Measurements from ENCODE around the gene CDYL. TPM values are rescaled to one million over a fixed set of nuclear protein-coding genes. Genes with fewer than 3 reads are reported as not detected.
A peak's percentile ranks its signal among the peaks of the same experiment; 100 is the strongest.

Gene CDYL
- total RNA-seq, 1 donor from 2014 or later: 53.5 TPM

DNA sequence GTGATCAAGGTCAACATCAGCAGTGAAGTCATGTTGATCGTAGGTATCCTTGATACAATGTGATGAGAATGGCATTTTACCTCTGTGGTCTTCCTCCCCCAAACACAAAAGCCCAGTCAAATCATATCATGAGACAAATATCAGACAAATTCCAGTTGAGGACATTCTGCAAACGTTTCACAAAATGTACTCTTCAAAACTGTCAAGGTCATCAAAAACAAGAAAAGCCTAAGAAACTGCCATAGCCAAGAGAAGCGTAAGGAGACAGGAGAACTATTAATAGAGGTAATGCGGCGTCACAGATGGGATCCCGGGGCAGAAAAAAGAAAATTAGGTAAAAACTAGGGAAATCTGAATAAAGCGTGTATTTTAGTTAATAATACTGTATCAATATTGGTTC, 7.4 kb upstream of the CDYL start:
- peaks cover 9% of the 10 kb centered on the region for H3K27me3 Mint-ChIP-seq (ENCODE audit: insufficient read depth, low read depth)
- H3K36me3 Mint-ChIP-seq: no peaks in the 10 kb centered on the region
- TF ChIP-seq, protein P1, sequence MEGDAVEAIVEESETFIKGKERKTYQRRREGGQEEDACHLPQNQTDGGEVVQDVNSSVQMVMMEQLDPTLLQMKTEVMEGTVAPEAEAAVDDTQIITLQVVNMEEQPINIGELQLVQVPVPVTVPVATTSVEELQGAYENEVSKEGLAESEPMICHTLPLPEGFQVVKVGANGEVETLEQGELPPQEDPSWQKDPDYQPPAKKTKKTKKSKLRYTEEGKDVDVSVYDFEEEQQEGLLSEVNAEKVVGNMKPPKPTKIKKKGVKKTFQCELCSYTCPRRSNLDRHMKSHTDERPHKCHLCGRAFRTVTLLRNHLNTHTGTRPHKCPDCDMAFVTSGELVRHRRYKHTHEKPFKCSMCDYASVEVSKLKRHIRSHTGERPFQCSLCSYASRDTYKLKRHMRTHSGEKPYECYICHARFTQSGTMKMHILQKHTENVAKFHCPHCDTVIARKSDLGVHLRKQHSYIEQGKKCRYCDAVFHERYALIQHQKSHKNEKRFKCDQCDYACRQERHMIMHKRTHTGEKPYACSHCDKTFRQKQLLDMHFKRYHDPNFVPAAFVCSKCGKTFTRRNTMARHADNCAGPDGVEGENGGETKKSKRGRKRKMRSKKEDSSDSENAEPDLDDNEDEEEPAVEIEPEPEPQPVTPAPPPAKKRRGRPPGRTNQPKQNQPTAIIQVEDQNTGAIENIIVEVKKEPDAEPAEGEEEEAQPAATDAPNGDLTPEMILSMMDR (IDR thresholded peaks at IDR 0.05): no peak
- no peak for TF ChIP-seq EZH2 (IDR thresholded peaks at IDR 0.05)
- no peak for TF ChIP-seq EZH2phosphoT487 (IDR thresholded peaks at IDR 0.05)

GRCh38 chr6:4772750-4773149, 3.5 kb upstream of the CDYL start:
- Histone ChIP-seq H3K79me2 (ENCODE audit: low read depth) (peaks cover 36% of the 10 kb centered on the region), H3K9me3 (ENCODE audit: low read depth) (no peaks in the 10 kb centered on the region), H3K9ac (no peak overlapping the region), H3K27me3 (peaks cover 24% of the 10 kb centered on the region), H3K4me3 (peak overlapping the region; percentile 54), H3K27ac (no peak overlapping the region), H4K20me1 (ENCODE audit: low read depth) (peaks cover 7% of the 10 kb centered on the region), H2AFZ (replicated peaks) (peak overlapping the region; percentile 96), H3K4me1 (peaks cover 27% of the 10 kb centered on the region), H3K4me2 (peak overlapping the region; percentile 74), H3F3A (ENCODE audit: low read depth) (peaks cover 22% of the 10 kb centered on the region), H3K36me3 (no peaks in the 10 kb centered on the region)
- Mint-ChIP-seq H3K27ac (no peak overlapping the region), H3K9me3 (peaks cover 13% of the 10 kb centered on the region), H3K27me3 (ENCODE audit: insufficient read depth, low read depth) (peaks cover 23% of the 10 kb centered on the region), H3K4me3 (no peak overlapping the region), H3K4me1 (peaks cover 10% of the 10 kb centered on the region), H3K36me3 (no peaks in the 10 kb centered on the region)
- TF ChIP-seq, protein P1 (IDR thresholded peaks at IDR 0.05): no peak
- TF ChIP-seq EZH2 (IDR thresholded peaks at IDR 0.05): no peak
- no peak for TF ChIP-seq EZH2phosphoT487 (IDR thresholded peaks at IDR 0.05)
- no peak for DNase-seq (ENCODE audit: low spot score)

More for the DNA sequence above, 7.4 kb upstream of the CDYL start:
- no peaks in the 10 kb centered on the region for H3K4me1 Mint-ChIP-seq
- Histone ChIP-seq H3K27me3 (peaks cover 6% of the 10 kb centered on the region), H3K9me3 (ENCODE audit: low read depth) (peaks cover 2% of the 10 kb centered on the region), H3F3A (ENCODE audit: low read depth) (no peaks in the 10 kb centered on the region), H2AFZ (replicated peaks) (no peak overlapping the region), H3K79me2 (ENCODE audit: low read depth) (peaks cover 11% of the 10 kb centered on the region), H3K36me3 (no peaks in the 10 kb centered on the region), H3K4me2 (no peak overlapping the region), H3K27ac (no peak overlapping the region), H3K9ac (no peak overlapping the region), H3K4me3 (no peak overlapping the region), H3K4me1 (peaks cover 15% of the 10 kb centered on the region), H4K20me1 (ENCODE audit: low read depth) (no peaks in the 10 kb centered on the region)
- peaks cover 9% of the 10 kb centered on the region for H3K9me3 Mint-ChIP-seq
- no peak overlapping the region for H3K4me3 Mint-ChIP-seq
- no peak for DNase-seq (ENCODE audit: low spot score)
- no peak overlapping the region for H3K27ac Mint-ChIP-seq

DNA sequence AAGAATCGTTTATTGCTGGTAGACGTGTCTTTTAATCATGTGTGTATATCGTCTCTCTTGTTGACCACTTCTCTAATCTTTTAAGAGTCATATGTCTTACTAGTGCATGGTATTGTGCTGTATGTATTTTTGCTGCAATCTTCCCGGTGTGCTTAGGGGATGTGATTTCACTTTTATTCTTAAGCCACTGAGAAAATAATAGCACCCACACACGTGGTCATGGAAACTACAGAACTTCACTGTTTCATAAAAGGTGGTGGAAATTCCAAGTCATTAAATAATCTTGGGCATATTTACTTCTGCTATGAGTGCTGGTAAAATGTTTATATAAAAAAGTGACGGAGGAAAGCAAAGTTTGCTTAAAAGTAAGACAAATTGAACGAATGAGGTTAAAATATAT, 3.0 kb upstream of the CDYL start:
- Mint-ChIP-seq H3K27me3 (ENCODE audit: insufficient read depth, low read depth) (peaks cover 23% of the 10 kb centered on the region), H3K36me3 (peaks cover 4% of the 10 kb centered on the region), H3K27ac (no peak overlapping the region), H3K4me1 (peaks cover 14% of the 10 kb centered on the region), H3K4me3 (no peak overlapping the region), H3K9me3 (peaks cover 17% of the 10 kb centered on the region)
- DNase-seq (ENCODE audit: low spot score): no peak
- Histone ChIP-seq H4K20me1 (ENCODE audit: low read depth) (peaks cover 11% of the 10 kb centered on the region), H3F3A (ENCODE audit: low read depth) (peaks cover 26% of the 10 kb centered on the region), H3K79me2 (ENCODE audit: low read depth) (peaks cover 41% of the 10 kb centered on the region), H3K4me2 (peak overlapping the region; percentile 74), H3K36me3 (no peaks in the 10 kb centered on the region), H3K9ac (no peak overlapping the region), H3K4me3 (peak overlapping the region; percentile 54), H3K4me1 (peaks cover 29% of the 10 kb centered on the region), H3K27ac (no peak overlapping the region), H3K9me3 (ENCODE audit: low read depth) (peaks cover 3% of the 10 kb centered on the region), H2AFZ (replicated peaks) (peak overlapping the region; percentile 96), H3K27me3 (peaks cover 28% of the 10 kb centered on the region)
- TF ChIP-seq EZH2 (IDR thresholded peaks at IDR 0.05) (no peak), EZH2phosphoT487 (IDR thresholded peaks at IDR 0.05) (no peak)

- Histone ChIP-seq H2AFZ (replicated peaks) (peak overlapping the region; percentile 57), H3K4me1 (peaks cover 29% of the 10 kb centered on the region), H3K36me3 (peaks cover 3% of the 10 kb centered on the region), H4K20me1 (ENCODE audit: low read depth) (peaks cover 20% of the 10 kb centered on the region), H3K27ac (no peak overlapping the region), H3K79me2 (ENCODE audit: low read depth) (peaks cover 52% of the 10 kb centered on the region), H3K9me3 (ENCODE audit: low read depth) (peaks cover 6% of the 10 kb centered on the region), H3K9ac (no peak overlapping the region), H3K27me3 (peaks cover 40% of the 10 kb centered on the region), H3K4me3 (peak overlapping the region; percentile 54), H3K4me2 (peak overlapping the region; percentile 74), H3F3A (ENCODE audit: low read depth) (peaks cover 27% of the 10 kb centered on the region)
- DNase-seq (ENCODE audit: low spot score): no peak
- Mint-ChIP-seq H3K4me3 (peak overlapping the region; percentile 85), H3K27me3 (ENCODE audit: insufficient read depth, low read depth) (peaks cover 23% of the 10 kb centered on the region), H3K27ac (no peak overlapping the region), H3K9me3 (peaks cover 26% of the 10 kb centered on the region), H3K4me1 (peaks cover 16% of the 10 kb centered on the region), H3K36me3 (peaks cover 13% of the 10 kb centered on the region)
- no peak for TF ChIP-seq EZH2phosphoT487 (IDR thresholded peaks at IDR 0.05)
- TF ChIP-seq, protein P1 (IDR thresholded peaks at IDR 0.05): no peak
These were observed 1.9 kb upstream of the CDYL start for GRCh38 chr6:4774296-4774695.

Data from neural progenitor cell (in vitro differentiated cells).